NCI-H2171 (cell line): Measurements from ENCODE around the gene POLD2.

Experiments used
- DNase-seq: peaks from one replicate; lab custom pipeline; 2025; lab: John Stamatoyannopoulos, UW

Gene POLD2

DNA sequence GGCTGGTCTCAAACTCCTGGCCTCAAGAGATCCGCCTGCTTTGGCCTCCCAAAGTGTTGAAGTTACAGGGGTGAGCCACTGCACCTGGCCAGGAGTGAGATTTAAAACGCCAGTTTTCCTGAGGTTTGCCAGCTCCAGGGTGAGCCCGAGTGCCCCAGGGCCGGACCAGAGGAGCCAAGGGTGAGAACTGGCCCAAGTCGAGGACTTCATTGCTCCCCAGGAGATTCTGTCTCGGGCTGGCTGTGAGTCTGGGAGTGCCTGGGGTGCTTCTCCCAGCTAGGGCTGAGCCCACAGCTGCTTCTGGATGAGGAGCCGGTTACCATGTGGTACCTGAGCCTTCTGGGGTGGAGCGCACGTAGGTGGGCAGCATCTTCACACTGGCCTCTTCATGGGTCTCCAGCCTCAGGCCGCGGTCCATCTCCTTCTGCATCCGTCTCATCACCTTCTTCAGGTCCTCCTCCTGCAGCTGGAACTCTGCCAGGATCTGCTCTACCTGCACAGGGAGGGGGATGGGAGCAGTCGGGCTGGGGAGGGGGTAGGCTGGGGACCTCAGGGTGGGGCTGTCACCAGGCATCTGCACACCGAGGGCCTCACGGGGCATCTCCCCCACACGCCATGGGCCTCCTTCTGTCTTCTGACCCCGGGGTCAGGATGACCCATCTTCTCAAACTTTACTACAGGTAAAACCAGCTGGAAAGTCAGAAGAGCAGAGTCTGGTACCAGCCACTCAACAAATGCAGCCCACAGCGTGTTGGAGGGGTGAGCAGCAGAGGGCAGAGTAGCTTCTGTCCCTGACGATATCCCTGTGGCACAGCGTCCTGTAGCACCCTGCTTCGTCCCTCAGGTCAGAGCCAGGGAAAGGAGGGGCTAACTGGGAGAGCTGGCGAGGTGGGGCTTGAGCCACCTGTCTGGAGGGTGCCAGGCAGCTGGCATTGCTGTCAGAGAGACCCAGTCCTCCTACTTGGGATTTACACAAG is 29.9 kb upstream of the POLD2 start:
- no peak for DNase-seq

DNA sequence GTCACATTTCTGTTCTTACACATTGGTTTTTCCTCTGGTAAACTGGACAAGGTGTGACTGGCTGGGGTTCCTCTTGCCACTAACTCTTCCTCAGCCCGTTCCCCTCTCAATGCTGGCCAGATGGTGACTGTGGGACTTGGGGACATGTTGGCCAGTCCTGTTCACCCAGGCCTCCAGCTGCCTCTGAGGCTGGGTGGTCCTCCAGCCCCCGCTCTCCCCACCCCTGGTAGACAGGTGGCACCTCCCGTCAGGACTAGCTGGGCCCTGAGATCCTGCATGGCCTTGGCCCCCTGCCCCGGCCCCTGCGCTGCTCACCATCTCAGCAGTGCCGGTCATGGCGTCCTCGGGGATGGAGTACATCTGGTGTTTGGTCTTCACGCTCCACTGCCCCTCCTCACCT is 28.6 kb upstream of the POLD2 start:
- DNase-seq, result no peak

DNA sequence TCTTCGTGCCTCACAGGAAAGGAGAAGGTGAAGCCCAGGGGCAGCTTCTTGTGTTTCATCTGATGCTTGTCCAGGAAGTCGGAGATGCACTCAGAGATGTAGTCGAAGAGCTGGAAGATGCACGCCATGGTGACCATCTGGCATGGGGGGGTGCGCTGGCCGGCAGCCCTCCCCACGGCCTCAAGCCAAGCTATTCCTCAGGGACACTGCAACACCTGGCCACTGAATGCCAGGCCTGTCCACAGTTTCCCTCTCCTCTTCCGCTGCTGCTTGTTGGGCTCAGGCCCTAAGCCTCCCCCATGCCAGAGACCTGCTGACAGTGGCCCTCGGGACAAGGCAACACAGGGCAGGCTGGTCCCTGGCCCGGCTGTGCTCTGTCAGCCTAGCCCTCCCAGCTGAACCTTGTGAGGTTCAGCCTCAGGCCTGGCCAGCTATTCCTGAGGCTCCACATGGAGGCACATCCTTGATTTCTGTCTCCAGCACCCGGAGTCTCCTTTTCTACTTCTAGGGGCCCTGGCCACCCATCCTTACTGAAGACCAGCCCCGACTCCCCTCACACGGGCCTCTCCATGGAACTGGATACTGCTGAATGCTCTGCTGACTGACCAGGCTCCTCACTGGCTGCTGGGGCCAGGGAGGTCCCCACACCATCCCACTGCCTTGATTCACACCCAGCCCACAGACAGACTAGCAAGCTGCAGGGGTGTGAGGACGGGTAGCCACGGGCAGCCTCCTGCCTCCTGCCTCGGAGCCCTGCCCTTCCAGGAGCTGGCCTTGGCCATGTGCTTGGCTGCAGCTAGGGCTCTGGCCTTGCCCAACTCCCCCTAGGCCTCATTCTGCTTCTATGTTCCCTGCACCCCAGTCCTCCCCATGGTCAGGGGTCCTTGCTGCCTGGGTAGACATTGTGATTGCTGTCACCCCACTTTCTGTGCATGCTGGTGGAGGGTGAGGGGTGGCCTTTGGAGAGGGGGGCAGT is 27.9 kb upstream of the POLD2 start:
- DNase-seq, result no peak

DNA sequence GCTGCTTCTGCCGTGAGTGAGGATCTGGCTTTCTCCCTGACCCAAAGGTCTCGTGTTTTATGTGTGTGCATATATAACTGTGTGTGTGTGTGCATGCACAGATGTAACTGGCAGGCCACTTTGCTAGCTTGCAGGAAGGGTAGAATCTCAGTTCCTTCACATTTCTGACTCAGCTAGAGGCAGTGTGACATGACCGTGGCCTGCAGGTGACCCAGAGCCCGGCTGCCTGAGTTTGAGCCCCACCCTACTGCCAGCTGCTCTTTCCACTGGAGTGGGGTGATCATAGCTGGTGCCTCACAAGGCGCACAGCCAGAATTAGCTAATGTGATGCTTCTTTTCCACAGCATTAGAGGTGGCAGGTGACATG is 27.1 kb upstream of the POLD2 start:
- peak; percentile 39 for DNase-seq

DNA sequence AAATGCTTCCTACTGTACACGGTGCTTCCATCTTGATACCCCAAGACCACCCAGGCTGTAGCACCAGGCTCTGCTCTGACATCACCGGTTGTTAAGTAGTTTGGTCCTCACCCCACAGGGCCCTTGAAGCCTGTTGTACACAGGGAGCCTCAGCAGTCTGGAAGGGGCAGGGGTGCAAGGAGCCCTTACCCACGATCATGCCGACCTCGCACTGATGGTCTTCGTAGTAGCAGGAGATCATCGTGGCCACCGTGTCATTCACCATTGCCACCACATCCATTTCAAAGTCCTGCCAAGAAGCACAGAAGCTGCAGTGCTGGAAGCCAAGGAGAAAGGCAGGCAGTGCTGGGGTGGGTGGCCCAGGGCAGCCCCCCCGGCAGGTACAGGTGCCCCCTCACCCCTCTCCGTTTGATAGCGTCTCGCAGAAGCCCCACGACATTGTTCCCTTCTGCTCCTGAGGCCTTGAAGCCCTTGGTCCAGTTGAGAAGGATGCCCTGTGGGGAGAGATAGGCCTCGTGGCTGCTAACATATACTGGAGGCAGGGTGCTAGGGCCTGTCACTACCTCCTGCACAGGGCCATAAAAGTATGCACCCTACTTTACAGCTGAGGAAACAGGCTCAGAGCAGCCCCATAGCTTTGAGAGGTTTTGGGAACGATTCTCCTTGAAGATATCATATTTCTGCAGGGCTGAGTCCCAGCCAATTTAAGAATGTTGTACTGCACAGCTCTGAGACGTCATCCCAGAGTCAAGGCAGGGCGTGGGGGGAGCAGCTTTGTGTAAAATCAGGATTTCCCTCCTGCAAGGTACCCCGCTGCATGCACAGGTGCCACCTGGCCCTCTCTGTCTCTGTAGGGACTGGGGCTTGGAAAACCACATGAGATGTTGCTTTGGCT is 26.5 kb upstream of the POLD2 start:
- peak; percentile 60 for DNase-seq

DNA sequence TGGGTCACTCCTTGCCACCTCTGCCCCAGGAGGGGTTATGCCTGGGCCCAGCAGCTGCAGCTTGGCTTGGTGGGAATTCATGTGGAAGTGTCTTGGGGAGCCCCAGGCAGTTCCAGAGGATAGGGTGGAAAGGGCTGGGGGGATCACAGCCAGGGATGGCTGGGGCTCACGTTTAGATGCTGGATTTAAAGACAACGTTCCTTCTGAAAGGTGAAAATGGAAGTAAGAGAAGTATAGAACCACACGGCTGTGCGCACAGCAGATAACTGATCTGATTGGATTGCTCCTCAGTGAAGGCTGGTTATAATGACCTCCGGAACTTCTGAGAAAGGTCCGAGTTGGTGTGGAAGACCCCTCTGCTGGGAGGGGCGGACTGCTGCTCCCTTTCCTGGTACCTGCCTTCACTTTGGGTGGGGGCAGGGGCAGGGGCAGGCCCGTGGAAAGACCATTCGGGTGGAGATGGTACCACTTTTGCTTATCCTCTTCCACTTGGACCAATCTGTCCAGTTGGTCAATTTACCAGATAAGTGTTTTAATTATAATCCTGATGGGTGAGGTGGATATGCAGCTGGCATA is 25.7 kb upstream of the POLD2 start:
- no peak for DNase-seq

DNA sequence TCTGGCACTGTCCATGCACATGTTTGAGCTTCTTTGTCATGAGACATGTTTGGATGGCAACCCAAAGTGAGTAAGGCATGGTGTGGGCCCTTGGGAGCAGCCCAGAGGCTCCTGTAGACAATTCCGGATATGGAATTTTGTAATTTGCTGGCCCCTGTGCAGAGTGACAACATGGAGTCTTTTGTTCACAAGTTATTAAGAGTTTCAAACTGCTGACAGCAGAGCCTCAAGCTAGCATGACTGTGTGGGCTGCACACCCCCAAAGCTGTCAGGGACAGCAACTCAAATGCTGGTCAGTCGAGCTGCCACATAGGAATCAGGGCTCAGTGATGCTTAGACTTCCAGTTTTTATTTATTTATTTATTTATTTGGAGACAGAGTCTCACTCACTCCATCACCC is 24.8 kb upstream of the POLD2 start:
- DNase-seq, result no peak

DNA sequence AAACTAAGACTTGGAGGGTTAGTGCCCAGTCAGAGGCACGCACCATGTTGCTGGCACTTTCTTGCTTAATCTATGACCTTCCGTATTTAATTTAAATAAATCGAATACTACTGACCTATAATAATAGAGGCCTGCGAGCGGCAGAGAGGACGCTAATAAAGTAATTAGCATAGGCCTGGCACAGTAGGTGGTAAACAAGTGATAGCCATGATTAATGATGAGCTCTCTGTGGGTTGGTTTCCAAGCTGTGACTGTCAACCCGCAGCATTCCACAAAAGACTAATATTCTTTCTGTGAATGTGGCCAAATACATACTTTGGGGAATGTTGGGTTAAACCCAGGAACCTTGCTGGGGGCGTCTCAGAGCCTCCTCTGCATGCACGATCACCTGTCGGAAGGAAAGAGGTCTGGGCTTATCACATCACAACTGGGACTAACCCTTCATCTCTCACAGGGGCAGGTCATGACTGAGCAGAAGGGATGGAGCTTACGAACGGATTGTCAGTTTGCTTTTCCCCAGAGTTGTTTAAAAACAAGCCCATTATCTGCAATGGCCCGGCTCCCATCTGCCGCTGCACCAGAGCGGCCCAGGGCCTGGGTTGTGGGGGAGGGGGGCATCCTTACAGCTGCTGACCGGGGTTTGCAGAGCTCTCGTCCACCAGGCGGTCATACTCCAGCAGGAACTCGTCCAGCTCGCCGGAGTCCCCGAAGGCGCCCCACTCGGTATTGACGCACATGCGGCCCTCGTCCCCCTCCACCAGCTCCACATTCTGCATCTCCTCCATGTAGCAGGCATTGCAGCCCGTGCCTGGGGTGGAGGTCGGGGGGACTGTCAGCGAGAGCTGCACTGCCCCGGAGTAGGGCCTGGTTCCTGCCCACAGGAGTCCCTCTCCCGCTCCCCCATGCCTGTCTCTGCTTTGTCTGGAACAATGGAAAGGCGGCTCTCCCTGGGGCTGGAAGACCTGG is 24.0 kb upstream of the POLD2 start:
- DNase-seq, result no peak

DNA sequence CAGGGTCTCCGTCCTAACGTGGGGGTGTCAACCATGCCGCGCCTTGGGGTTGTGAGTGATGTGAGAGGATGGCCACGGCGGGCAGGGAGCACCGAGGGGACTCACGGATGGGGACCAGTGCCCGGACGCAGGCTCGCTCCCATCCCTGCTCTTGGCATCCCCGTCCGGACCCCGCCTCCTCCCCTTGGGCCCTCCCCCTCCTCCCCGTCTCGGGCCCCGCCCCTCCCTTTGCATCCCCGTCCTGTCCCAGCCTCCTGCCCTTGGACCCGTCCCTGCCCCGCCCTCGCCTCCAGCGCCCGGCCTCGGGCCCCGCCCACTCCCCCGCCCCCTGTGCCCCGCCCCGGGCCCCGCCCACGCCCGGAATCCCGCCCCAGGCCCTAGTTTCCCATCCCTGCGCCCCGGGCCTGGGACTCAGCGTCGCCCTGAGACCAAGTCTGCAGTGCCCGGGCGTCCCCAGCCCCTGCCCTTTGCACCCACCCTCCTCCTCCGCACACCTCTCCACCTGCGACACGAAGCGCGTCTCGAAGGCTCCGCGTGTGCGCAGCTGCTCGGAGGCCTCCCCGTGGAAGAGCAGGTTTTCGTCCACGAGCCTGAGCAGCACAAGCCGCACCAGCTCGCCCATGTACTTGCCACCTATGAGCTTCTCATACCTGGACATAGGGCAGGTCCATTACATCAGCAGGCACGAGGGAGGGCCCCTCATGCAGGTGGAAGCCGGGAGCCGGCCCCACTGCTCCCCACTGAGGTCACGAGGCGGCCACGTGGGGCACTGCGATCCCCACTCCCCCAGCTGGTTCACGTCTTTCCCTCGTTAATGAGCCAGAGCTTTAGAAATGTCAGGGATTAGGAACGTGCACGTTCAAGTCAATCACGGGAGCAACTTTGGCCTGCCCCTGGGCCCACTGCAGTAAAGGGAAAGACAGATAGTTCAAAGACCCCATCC is 22.9 kb upstream of the POLD2 start:
- DNase-seq, result no peak

DNA sequence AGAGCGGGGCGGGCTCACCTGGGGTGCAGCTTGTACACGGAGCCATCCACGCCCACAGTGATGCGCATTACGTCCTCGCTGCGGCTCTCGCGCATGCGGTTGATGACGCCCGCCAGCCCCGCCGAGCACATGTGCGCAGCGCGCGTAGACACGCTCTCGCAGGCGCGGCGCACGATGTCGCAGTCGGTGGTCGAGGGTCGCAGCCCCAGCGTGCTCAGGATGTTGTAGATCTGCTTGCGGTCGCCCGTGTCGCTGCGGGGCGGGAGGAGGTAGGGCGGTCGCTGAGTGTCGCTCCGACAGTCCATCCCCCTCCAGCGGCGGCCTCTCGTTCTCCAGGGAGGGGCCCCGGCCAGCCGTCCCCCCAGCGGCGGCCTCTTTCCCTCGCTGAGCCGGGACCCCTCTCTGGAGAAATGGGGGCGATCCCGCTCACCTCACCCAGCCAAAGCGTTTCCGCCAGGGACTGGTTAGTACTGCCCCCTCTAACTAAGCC is 22.2 kb upstream of the POLD2 start:
- DNase-seq, result no peak

DNA sequence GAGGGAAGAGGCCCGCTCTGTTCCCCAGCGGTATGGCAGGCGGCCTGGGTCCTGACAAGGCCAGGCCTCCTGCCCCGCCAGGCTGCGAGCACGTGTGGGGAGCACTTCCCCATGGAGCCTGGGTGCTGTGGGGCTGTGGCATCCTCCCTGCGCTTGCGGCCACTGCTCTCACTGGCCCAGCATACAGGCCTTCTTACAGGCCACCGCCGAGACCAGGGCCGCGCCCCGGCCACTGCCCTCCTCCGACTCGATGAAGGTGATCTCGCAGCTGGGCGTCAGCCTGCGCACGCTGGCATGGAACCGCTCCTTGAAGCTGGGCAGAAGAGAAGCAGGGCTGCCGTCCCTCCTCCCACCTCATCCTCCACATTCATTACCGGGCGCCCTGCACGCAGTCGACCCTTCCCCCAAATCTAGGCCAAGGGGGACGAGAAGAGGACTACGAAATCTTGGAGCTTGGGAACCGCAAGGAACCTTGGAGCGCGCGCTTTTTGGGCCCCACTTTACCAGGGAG is 21.7 kb upstream of the POLD2 start:
- no peak for DNase-seq

DNA sequence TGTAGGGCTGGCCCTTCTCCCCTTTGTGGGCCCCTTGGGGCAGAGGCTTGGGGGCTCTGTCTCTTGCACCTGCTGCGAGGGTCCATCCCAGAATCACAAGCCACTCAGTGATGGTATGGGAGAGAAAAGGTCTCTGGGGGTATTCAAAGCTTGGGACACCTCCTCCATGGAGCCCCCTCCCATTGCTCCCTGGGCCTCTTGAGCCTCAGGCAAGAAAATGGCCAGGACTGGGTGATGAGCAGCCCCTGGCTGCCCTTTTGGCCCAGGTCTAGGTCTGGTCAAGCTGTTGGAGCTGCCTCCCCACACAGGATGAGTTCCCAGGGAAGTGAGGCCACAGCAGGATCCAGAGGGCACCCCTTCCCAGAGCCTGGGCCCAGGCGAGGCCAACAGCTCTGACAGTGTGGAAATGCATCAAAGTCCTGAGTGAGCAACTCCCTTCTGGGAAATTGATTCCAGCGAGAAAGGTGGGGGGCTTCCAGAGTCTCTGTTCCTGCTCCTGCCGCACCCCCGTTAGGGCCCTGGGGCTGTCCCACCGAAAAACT is 21.1 kb upstream of the POLD2 start:
- no peak for DNase-seq

DNA sequence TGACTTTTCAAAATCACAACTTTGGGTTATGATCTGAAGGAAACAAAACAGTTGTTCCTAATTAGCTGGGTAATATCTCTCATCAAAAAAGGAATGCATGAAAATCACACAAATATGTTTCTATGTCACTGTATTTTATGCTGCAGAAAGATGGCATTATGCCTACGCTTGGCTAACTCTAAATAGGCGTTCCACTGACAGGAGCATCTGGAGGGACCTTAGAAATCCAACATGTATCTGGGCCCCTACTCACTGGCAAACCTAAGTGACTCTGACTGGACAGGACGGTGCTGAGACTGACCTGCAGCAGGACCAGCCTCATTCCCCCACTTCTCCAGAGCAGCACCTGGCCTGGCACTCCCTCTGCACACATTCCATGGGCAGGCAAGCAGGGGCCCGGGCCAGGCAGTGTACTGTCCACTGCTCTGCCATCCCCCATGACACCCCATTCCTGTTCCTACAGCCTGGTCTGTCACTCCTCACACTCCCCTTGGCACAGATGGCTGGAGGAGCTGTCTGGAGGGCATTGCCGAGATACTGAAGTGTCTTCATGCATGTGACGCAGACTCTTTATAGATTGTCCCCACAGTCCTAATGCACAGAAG is 20.4 kb upstream of the POLD2 start:
- no peak for DNase-seq

DNA sequence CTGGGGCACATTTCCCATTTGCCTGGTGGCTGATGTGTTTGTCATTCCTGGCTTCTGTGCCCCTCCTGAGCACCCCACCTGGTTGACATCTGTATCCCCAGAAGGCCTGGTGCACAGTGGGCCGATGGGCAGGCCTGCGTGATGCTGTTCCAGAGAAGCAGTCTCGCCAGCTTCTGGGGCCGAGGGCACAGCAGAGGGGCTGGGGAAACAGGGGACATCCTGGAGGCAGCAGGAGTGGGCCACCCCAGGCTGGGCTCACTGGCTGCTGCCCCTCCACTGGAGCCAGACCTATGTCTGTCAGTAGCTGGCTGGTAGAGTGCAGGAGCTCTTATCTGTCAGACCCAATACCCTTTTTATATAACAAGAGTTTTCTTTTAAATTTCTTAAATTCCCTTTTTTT is 18.7 kb upstream of the POLD2 start:
- DNase-seq, result no peak

DNA sequence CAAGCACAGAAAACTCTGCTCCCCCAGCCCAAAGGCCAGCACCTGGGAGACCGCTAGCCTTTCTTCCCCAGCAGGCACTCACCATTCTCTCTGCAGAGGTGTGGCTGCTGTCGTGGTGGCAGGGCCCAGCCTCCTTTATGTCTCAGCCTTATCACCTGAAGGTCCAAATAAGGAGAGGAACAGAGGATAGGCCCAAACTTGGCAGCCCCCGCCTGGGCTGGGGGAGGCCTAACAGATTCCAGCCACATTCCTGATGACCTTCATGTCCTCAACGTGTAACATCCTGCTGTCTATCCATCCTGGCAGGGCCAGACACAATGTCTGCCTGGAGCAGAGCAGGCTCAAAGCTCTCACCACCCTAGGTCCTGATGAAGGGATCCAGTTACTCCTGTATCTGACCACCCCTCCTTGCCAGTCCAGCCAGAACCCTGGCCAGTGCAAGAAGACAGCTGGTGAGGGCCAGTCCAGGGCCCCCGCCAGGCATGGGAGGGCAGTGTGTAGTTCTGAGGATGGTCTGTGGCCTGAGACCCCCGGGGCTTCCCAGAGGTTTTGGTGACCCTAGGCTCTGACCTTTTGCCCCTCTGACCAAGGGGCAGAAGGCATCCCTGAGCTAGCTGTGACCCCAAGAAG is 18.0 kb upstream of the POLD2 start, which contains the start of gene MYL7:
Gene MYL7, minus strand, starts transcription at position 112 of the 630 bp plus-strand sequence. Its CDS starts 27 bp downstream, at position 85.
- no peak for DNase-seq

DNA sequence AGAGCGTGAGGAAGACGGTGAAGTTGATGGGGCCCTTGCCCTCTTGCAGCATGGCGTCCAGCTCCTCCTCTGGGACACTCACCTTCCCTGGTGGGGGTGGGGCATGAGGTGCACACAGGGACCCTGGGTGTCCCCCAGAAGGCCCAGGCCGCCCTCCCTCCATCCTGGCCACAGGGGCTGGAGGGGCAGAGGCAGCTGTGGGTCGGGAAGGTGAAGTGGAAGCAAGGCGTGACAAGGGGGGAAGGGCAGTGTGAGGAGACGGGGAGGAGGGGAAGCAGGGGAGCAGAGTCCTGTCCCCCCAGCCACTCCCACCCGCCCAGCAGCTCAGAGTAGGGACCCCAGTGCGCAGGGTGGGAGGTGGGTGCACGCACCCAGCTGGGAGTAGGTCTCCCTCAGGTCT is 17.0 kb upstream of the POLD2 start:
- DNase-seq, result no peak

DNA sequence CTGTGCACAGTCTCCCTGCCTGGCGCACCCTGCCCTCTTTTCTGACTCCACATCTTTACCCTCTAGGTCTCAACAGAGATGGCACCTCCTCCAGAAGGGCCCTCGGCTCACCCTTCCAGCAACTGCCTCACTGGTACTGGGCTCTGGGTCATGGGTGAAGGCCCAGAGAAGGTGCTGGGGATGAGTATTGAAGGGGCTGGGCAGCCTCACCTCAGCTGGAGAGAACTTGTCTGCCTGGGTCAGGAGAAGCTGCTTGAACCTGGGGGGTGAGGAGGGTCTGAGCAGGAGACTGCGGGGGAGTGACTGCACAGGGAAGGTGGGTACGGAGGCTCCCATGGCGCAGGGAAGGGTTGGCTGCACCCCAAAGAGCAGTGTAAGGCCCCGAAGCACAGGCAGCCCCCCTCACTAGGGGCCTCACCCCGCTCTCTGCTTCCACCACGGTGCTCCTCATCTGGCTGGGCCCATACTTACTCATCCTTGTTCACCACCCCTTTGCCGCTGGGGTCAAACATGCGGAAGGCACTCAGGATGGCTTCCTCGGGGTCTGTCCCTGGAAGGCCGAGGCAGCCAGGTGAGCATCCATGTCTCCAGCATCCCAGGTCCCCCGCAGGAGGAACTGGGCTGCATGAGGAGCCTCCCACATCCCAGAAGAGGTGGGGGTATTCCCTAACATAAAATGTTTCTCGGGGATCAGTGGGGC is 16.1 kb upstream of the POLD2 start:
- DNase-seq, result no peak
